GM20000 (cell line): ENCODE measurements around the gene MIPOL1.
"Not testable (repeated sequence)": the region's sequence is repeated elsewhere in the genome, so short reads cannot be mapped to it uniquely, and the experiment has no call there.

Experiments used
- DNase-seq: peaks from one replicate; pipeline ENCODE4 v3.0.0; 2012; ENCODE audit warnings: low spot score
- CTCF ChIP-seq: IDR thresholded peaks from 2 replicates; pipeline ENCODE4 v1.5.1; 2012; ENCODE audit warnings: mild to moderate bottlenecking, control low read depth; ENCODE audit errors: extremely low read depth, missing control alignments

The MIPOL1 gene

GRCh38 chr14:37202812-37203211, 5.1 kb downstream of the MIPOL1 start:
- TF ChIP-seq CTCF, result no peak
- no peak for DNase-seq

GRCh38 chr14:37203423-37203822, 5.7 kb downstream of the MIPOL1 start:
- no peak for DNase-seq
- no peak for TF ChIP-seq CTCF

- DNase-seq, result not testable (repeated sequence)
Measured at GRCh38 chr14:37205623-37206605, 8.2 kb downstream of the MIPOL1 start.

- DNase-seq, result not testable (repeated sequence)
Measured at GRCh38 chr14:37209617-37210016, 11.9 kb downstream of the MIPOL1 start.

GRCh38 chr14:37210448-37210847, 12.7 kb downstream of the MIPOL1 start:
- no peak for DNase-seq
- no peak for TF ChIP-seq CTCF

GRCh38 chr14:37213016-37213415, 15.3 kb downstream of the MIPOL1 start:
- no peak for TF ChIP-seq CTCF
- DNase-seq, result no peak

GRCh38 chr14:37215345-37215744, 17.6 kb downstream of the MIPOL1 start:
- DNase-seq, result no peak

GRCh38 chr14:37221073-37221472, 23.3 kb downstream of the MIPOL1 start:
- no peak for DNase-seq
- no peak for TF ChIP-seq CTCF

More at GRCh38 chr14:37215345-37215744, 17.6 kb downstream of the MIPOL1 start:
- TF ChIP-seq CTCF, result no peak
